ENCODE measurements around the gene SEPTIN7. TPM values are rescaled to one million over a fixed set of nuclear protein-coding genes. Genes with fewer than 3 reads are reported as not detected.

SEPTIN7 gene
- total and polyA plus RNA-seq, 4 donors = 101 to 296 (median 132) TPM

- H3K9me3 ChIP-seq (ENCODE audit: control insufficient read depth in 4 of 4, insufficient read depth in 3 of 4, low read length in 3 of 4) = peaks cover 0 to 9% (median 2%) of the 10 kb centered on the region in 4 donors
- H3K4me1 ChIP-seq (ENCODE audit: control insufficient read depth in 5 of 5, insufficient read depth in 5 of 5, low read length in 5 of 5) = peaks cover 0 to 17% (median 1%) of the 10 kb centered on the region in 5 donors
- no peak for TF ChIP-seq CTCF (IDR thresholded peaks at IDR 0.05; ENCODE audit: control extremely low read depth, extremely low read depth)
- no peak overlapping the region for H3K9ac ChIP-seq (ENCODE audit: insufficient read depth in 1 of 2, low read length in 2 of 2)
- H3K27ac ChIP-seq (ENCODE audit: low read depth in 1 of 2, low read length in 1 of 2) = no peak overlapping the region
- no peaks in the 10 kb centered on the region for H3K36me3 ChIP-seq (ENCODE audit: control insufficient read depth in 4 of 4, insufficient read depth in 4 of 4, low read length in 4 of 4)
- no peaks in the 10 kb centered on the region for H3K27me3 ChIP-seq (ENCODE audit: control insufficient read depth in 3 of 3, insufficient read depth in 3 of 3, low read length in 2 of 3)
- DNase-seq (no peak), ATAC-seq (ENCODE audit: insufficient read depth, low FRiP score) (no peak)
- WGBS, 2 donors = 77 to 83% methylated on average over 3 of the region's 3 CpGs
- no peak overlapping the region for H3K4me3 ChIP-seq
These were observed 22.6 kb downstream of the SEPTIN7 start for GRCh38 chr7:35823440-35823839.

DNA sequence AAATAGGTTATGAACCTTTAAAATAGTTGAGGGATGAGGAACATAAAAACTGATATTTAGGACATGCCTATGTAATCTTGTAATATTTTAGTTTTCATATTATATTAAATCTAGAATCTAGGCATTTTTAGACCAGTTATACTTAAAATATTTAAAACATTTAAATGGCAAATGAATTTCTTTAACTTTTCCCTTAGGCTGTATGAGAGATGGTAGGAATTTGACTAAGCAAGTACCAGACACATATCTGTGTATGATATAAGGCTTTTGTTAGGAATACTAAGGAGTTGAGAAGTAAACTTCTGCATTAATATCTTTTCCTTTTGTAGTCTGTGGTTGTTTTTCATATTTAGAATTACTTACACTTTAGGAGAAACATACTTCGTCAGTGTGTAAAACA lies 25.1 kb downstream of the SEPTIN7 start:
- Histone ChIP-seq H3K9ac (ENCODE audit: insufficient read depth in 1 of 2, low read length in 2 of 2) (no peak overlapping the region), H3K9me3 (ENCODE audit: control insufficient read depth in 4 of 4, insufficient read depth in 3 of 4, low read length in 3 of 4) (peaks cover 0 to under 1% (median 0%) of the 10 kb centered on the region in 4 donors), H3K36me3 (ENCODE audit: control insufficient read depth in 4 of 4, insufficient read depth in 4 of 4, low read length in 4 of 4) (no peaks in the 10 kb centered on the region), H3K27me3 (ENCODE audit: control insufficient read depth in 3 of 3, insufficient read depth in 3 of 3, low read length in 2 of 3) (no peaks in the 10 kb centered on the region), H3K4me1 (ENCODE audit: control insufficient read depth in 5 of 5, insufficient read depth in 5 of 5, low read length in 5 of 5) (peaks cover 0 to 34% (median 4%) of the 10 kb centered on the region in 5 donors), H3K4me3 (no peak overlapping the region), H3K27ac (ENCODE audit: low read depth in 1 of 2, low read length in 1 of 2) (no peak overlapping the region)
- no peak for ATAC-seq (ENCODE audit: insufficient read depth, low FRiP score)
- no peak for TF ChIP-seq CTCF (IDR thresholded peaks at IDR 0.05; ENCODE audit: control extremely low read depth, extremely low read depth)
- no peak for DNase-seq
- 85 to 93% methylated on average over 1 of the region's 1 CpG for WGBS, 2 donors

GRCh38 chr7:35826751-35827150 lies 25.9 kb downstream of the SEPTIN7 start:
- WGBS, 2 donors = 77 to 86% methylated on average over 4 of the region's 4 CpGs
- Histone ChIP-seq H3K9ac (ENCODE audit: insufficient read depth in 1 of 2, low read length in 2 of 2) (no peak overlapping the region), H3K27me3 (ENCODE audit: control insufficient read depth in 3 of 3, insufficient read depth in 3 of 3, low read length in 2 of 3) (no peaks in the 10 kb centered on the region), H3K4me1 (ENCODE audit: control insufficient read depth in 5 of 5, insufficient read depth in 5 of 5, low read length in 5 of 5) (peaks cover 0 to 34% (median 6%) of the 10 kb centered on the region in 5 donors), H3K27ac (ENCODE audit: low read depth in 1 of 2, low read length in 1 of 2) (no peak overlapping the region), H3K9me3 (ENCODE audit: control insufficient read depth in 4 of 4, insufficient read depth in 3 of 4, low read length in 3 of 4) (no peaks in the 10 kb centered on the region), H3K36me3 (ENCODE audit: control insufficient read depth in 4 of 4, insufficient read depth in 4 of 4, low read length in 4 of 4) (no peaks in the 10 kb centered on the region), H3K4me3 (no peak overlapping the region)
- no peak for ATAC-seq (ENCODE audit: insufficient read depth, low FRiP score)
- DNase-seq = no peak
- no peak for TF ChIP-seq CTCF (IDR thresholded peaks at IDR 0.05; ENCODE audit: control extremely low read depth, extremely low read depth)

GRCh38 chr7:35828817-35829216 lies 28.0 kb downstream of the SEPTIN7 start:
- ATAC-seq (ENCODE audit: insufficient read depth, low FRiP score) (no peak), DNase-seq (peak in 1 of 3 donors; percentile 12)
- Histone ChIP-seq H3K4me3 (no peak overlapping the region), H3K9ac (ENCODE audit: insufficient read depth in 1 of 2, low read length in 2 of 2) (no peak overlapping the region), H3K36me3 (ENCODE audit: control insufficient read depth in 4 of 4, insufficient read depth in 4 of 4, low read length in 4 of 4) (peaks cover 0 to 10% (median 0%) of the 10 kb centered on the region in 4 donors), H3K9me3 (ENCODE audit: control insufficient read depth in 4 of 4, insufficient read depth in 3 of 4, low read length in 3 of 4) (no peaks in the 10 kb centered on the region), H3K27ac (ENCODE audit: low read depth in 1 of 2, low read length in 1 of 2) (peak overlapping the region in 1 of 2 donors; percentile 41), H3K27me3 (ENCODE audit: control insufficient read depth in 3 of 3, insufficient read depth in 3 of 3, low read length in 2 of 3) (no peaks in the 10 kb centered on the region), H3K4me1 (ENCODE audit: control insufficient read depth in 5 of 5, insufficient read depth in 5 of 5, low read length in 5 of 5) (peaks cover 0 to 29% (median 5%) of the 10 kb centered on the region in 5 donors)
- WGBS, 2 donors = 89 to 92% methylated on average over 6 of the region's 6 CpGs
- no peak for TF ChIP-seq CTCF (IDR thresholded peaks at IDR 0.05; ENCODE audit: control extremely low read depth, extremely low read depth)
